Right lobe of liver (tissue), 4 donors: ENCODE results near the gene PIGQ.

ENCODE experiments used
- POLR2A ChIP-seq: fragments of 450-650 bp; IDR thresholded peaks from one replicate; pipeline ENCODE4 v1.6.1; 2017; ENCODE audit warnings: antibody characterized with exemption, mild to moderate bottlenecking
- TF ChIP-seq, protein P1 (sequence below), 4 donors: fragments of 200-600 bp in 3 of 4; fragments of 450-650 bp in 1 of 4; IDR thresholded peaks; one replicate each; pipeline versions ENCODE4 v1.5.1 to v1.8.0; 2016 to 2022; ENCODE audit warnings: antibody characterized with exemption in 4 of 4, mild to moderate bottlenecking in 2 of 4
- donor health status: DM: no; HTN: no; CAD: no.
- donor health status: DM: no; HTN: no; CAD: no.
- donor health status: DM: no; HTN: yes; CAD: no.

DNA sequence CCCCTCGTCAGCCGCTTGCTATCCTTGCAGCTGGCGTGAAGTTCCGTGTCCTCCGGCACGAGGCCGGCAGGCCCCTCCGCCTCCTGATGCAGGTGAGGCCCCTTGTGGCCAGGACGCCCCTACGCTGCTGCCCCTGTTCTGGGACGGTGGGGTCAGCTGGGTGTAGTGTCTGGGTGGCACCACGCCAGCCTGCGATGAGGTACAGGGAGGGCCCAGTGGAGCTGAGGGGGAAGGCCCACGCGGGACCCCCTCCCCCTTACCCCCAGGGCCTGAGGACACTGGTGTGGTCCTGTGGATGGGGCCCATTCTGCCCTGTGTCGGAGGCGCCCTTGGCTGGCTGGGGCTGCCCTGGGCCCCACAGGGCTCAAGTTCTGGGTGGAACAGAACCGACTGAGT, 12.4 kb downstream of the PIGQ start:
- TF ChIP-seq POLR2A, result no peak
- TF ChIP-seq, protein P1, sequence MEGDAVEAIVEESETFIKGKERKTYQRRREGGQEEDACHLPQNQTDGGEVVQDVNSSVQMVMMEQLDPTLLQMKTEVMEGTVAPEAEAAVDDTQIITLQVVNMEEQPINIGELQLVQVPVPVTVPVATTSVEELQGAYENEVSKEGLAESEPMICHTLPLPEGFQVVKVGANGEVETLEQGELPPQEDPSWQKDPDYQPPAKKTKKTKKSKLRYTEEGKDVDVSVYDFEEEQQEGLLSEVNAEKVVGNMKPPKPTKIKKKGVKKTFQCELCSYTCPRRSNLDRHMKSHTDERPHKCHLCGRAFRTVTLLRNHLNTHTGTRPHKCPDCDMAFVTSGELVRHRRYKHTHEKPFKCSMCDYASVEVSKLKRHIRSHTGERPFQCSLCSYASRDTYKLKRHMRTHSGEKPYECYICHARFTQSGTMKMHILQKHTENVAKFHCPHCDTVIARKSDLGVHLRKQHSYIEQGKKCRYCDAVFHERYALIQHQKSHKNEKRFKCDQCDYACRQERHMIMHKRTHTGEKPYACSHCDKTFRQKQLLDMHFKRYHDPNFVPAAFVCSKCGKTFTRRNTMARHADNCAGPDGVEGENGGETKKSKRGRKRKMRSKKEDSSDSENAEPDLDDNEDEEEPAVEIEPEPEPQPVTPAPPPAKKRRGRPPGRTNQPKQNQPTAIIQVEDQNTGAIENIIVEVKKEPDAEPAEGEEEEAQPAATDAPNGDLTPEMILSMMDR (IDR thresholded peaks at IDR 0.05), result no peak
